Activated CD8-positive, alpha-beta memory T cell treated with anti-CD3 and anti-CD28 coated beads, Interleukin-2, amount 10 ng/mL, durations not matched to agents 7 days and 5 days (primary cell): ENCODE results near the gene FARS2. TPM values are rescaled to one million over a fixed set of nuclear protein-coding genes. Genes with fewer than 3 reads are reported as not detected.
"Not testable (repeated sequence)": the region's sequence is repeated elsewhere in the genome, so short reads cannot be mapped to it uniquely, and the experiment has no call there.

Experiments
- ATAC-seq: fragments of 150-1000 bp; cut with Tn5 transposase; one replicate; pipeline ENCODE4 v1.10.0; 2021; ENCODE audit warnings: moderate library complexity
- CTCF ChIA-PET: fragments of 350-600 bp; sonication (Branson Sonifier 250); formaldehyde crosslinking; loops from one replicate; lab custom pipeline; 2021; ENCODE audit warnings: antibody characterized with exemption; lab: Charles Lee
- DNase-seq: peaks from one replicate; pipeline ENCODE4 v3.0.0-alpha.2; 2020
- H3K27ac Mint-ChIP-seq: one replicate; pipeline ENCODE4 v1.8.0; 2021; ENCODE audit warnings: mild to moderate bottlenecking, mixed read lengths
- H3K27me3 Mint-ChIP-seq: one replicate; pipeline ENCODE4 v1.8.0; 2021; ENCODE audit warnings: mixed read lengths
- H3K36me3 Mint-ChIP-seq: one replicate; pipeline ENCODE4 v1.8.0; 2021; ENCODE audit warnings: mild to moderate bottlenecking, mixed read lengths
- H3K4me1 Mint-ChIP-seq: one replicate; pipeline ENCODE4 v1.8.0; 2021; ENCODE audit warnings: mixed read lengths
- H3K4me3 Mint-ChIP-seq: one replicate; pipeline ENCODE4 v1.8.0; 2021; ENCODE audit warnings: mild to moderate bottlenecking, moderate library complexity, mixed read lengths
- H3K9me3 Mint-ChIP-seq: one replicate; pipeline ENCODE4 v1.8.0; 2022; ENCODE audit warnings: low read depth, mixed read lengths
- total RNA-seq, 2 experiments: library from RNA; stranded (reverse); gene quantifications; one replicate each; pipeline ENCODE4 v1.2.3, GENCODE V29; 2021

FARS2 gene
- total RNA-seq, 2 experiments from 2014 or later = 23.2 to 28.3 TPM

DNA sequence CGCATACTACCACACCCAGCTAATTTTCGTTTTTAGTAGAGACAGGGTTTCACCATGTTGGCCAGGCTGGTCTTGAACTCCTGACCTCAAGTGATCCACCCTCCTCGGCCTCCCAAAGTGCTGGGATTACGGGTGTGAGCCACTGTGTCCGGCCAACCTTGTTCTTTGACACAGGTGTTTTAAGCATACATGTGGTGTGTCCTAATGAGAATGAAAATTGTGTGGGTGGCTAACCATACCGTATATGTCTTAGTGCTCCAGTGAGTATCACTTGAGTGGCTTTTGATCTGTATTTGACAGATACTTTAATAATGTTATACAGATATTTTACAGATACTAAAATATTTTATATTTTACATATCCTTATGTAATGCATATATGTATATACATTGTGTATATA, 395.4 kb downstream of the FARS2 start:
- not testable (repeated sequence) for H3K27me3 Mint-ChIP-seq, H3K4me3 Mint-ChIP-seq, H3K27ac Mint-ChIP-seq, ATAC-seq, DNase-seq, H3K9me3 Mint-ChIP-seq, H3K36me3 Mint-ChIP-seq, H3K4me1 Mint-ChIP-seq
- CTCF ChIA-PET = interaction anchor here (0.9 kb wide), 1 partner anchor 50 kb away, joined by 3 read pairs; no protein-coding TSS in a partner anchor

DNA sequence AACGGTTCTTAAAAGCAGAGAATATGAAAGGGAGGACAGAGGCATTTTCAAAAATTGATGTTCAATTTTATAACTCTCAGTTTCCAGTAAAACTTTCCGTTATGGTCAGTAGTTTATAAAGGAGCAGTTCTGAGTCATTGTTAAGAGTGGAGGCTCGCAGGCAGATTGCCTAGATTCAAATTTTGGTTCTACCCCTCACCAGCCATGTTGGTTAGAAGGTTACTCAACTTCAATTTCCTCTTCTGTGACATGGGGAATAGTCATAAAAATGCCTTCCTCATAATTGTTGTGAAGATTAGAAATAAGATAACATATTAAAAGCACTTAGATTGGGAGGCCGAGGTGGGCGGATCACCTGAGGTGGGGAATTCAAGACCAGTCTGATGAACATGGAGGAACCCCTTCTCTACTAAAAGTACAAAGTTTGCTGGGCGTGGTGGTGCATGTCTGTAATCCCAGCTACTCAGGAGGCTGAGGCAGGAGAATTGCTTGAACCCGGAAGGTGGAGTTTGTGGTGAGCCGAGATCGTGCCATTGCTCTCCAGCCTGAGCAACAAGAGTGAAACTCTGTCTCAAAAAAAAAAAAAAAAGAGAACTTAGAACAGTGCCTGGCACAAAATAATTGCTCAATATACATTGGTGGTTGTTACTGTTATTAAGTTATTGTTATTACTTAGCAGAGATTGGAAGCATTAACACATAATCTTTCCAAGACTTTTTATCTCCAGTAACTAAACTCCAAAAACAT, 396.5 kb downstream of the FARS2 start:
- no peak overlapping the region for H3K4me3 Mint-ChIP-seq
- H3K4me1 Mint-ChIP-seq = no peaks in the 10 kb centered on the region
- DNase-seq (no peak), ATAC-seq (no peak)
- H3K27ac Mint-ChIP-seq = no peak overlapping the region
- peaks cover 8% of the 10 kb centered on the region for H3K36me3 Mint-ChIP-seq
- no peaks in the 10 kb centered on the region for H3K9me3 Mint-ChIP-seq
- CTCF ChIA-PET = no interaction called here
- H3K27me3 Mint-ChIP-seq = no peaks in the 10 kb centered on the region

- no peak for DNase-seq
- no peaks in the 10 kb centered on the region for H3K27me3 Mint-ChIP-seq
- no peaks in the 10 kb centered on the region for H3K9me3 Mint-ChIP-seq
- no peak for ATAC-seq
- peaks cover 8% of the 10 kb centered on the region for H3K36me3 Mint-ChIP-seq
- no peak overlapping the region for H3K27ac Mint-ChIP-seq
- no peak overlapping the region for H3K4me3 Mint-ChIP-seq
- CTCF ChIA-PET = no interaction called here
- no peaks in the 10 kb centered on the region for H3K4me1 Mint-ChIP-seq
Observed at GRCh38 chr6:5659467-5659866, 398.2 kb downstream of the FARS2 start.

DNA sequence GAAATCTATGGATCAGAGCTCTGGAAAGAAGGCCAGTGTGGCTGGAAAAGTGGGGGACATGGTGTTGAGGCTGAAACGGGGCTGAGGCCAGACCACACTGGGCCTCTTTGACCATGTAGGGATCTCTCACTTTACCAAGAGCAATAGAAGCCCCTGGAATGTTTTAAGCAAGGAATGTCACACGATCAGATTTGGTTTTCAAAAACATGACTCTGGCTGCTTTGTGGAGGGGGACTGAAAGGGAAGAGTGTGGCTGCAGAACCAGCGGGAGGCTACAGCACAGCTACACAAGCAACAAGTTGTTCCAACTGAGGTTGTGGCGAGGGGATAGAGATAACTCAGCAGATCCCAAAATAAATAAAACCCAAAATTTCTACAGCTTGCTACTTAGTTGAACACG, 399.5 kb downstream of the FARS2 start:
- H3K36me3 Mint-ChIP-seq = peaks cover 6% of the 10 kb centered on the region
- H3K9me3 Mint-ChIP-seq = no peaks in the 10 kb centered on the region
- no peaks in the 10 kb centered on the region for H3K27me3 Mint-ChIP-seq
- H3K27ac Mint-ChIP-seq = no peak overlapping the region
- CTCF ChIA-PET = no interaction called here
- DNase-seq (no peak), ATAC-seq (no peak)
- H3K4me1 Mint-ChIP-seq = peaks cover 2% of the 10 kb centered on the region
- H3K4me3 Mint-ChIP-seq = no peak overlapping the region

GRCh38 chr6:5662797-5663196, 401.5 kb downstream of the FARS2 start:
- Mint-ChIP-seq H3K27ac (no peak overlapping the region), H3K36me3 (peaks cover 1% of the 10 kb centered on the region), H3K9me3 (no peaks in the 10 kb centered on the region), H3K27me3 (no peaks in the 10 kb centered on the region), H3K4me3 (no peak overlapping the region), H3K4me1 (peaks cover 8% of the 10 kb centered on the region)
- ATAC-seq (no peak), DNase-seq (no peak)
- CTCF ChIA-PET = interaction anchor here (0.6 to 0.8 kb wide), 2 partner anchors 250 to 546 kb away, joined by 3 read pairs; no protein-coding TSS in a partner anchor

DNA sequence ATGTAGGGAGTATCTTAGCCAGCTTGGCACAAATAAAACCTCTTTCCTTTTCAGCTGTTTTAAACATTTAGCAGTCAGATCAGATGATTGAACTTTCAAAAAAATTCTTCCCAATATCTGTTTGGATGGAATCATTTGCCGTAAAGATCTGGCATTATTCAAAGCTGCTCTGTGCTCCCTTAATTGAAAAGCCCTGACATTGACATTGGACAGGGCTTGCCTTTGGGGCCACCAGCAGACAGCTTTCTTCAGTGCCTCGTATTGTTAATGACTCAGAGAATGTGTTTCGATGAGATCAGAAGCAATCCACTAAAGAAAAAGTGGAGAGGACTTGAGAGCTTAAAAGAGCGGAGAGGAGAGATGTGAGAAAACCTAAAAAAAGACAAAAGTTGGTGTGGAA, 401.9 kb downstream of the FARS2 start:
- peaks cover 1% of the 10 kb centered on the region for H3K36me3 Mint-ChIP-seq
- no peak overlapping the region for H3K4me3 Mint-ChIP-seq
- no peak overlapping the region for H3K27ac Mint-ChIP-seq
- CTCF ChIA-PET = interaction anchor here (0.6 to 0.8 kb wide), 2 partner anchors 250 to 546 kb away, joined by 3 read pairs; no protein-coding TSS in a partner anchor
- no peaks in the 10 kb centered on the region for H3K9me3 Mint-ChIP-seq
- H3K27me3 Mint-ChIP-seq = no peaks in the 10 kb centered on the region
- ATAC-seq = no peak
- H3K4me1 Mint-ChIP-seq = peaks cover 10% of the 10 kb centered on the region
- DNase-seq = no peak

DNA sequence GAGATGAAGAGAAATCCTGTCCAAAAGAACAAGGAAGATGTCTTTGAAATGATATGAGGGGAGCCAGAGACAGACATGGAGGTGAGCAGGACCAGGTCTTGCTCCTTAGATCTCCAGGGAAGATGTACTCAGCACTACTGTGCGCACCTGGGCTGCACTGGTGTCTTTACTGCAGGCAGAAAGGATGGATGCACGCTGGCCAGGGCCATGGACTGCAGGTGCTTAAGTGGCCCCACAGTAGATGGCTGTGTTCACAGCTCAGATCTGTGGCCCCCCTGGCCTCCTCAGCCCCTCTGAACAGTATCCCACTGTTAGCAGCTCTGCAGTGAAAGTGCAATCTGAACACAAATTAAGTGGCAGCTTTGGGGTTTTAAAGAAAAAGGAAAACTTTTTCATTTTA, 402.4 kb downstream of the FARS2 start:
- H3K9me3 Mint-ChIP-seq = no peaks in the 10 kb centered on the region
- no peak overlapping the region for H3K4me3 Mint-ChIP-seq
- peaks cover 1% of the 10 kb centered on the region for H3K36me3 Mint-ChIP-seq
- peaks cover 10% of the 10 kb centered on the region for H3K4me1 Mint-ChIP-seq
- H3K27me3 Mint-ChIP-seq = no peaks in the 10 kb centered on the region
- no peak for ATAC-seq
- CTCF ChIA-PET = interaction anchor here (0.8 kb wide), 1 partner anchor 249 kb away, joined by 3 read pairs; no protein-coding TSS in a partner anchor
- no peak overlapping the region for H3K27ac Mint-ChIP-seq
- no peak for DNase-seq

DNA sequence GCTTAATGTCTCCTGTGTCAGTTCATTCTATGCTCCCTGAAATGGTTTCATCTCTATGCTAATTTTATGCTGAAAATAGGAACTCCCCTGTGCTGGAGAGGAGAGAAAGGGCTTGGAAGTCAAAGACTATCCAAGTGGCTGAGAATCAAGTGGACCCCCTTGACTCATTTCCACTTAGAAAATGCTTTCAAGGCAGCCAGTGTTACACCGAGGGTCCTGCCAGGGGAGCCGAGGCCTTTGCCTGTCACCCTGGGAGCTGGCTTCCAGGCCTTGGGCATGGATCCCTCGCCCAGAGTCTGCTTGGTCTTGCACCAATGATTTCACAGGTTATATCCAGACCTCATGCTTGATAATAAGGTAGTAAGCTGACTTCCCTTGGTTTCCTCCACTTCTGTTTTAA, 402.8 kb downstream of the FARS2 start:
- DNase-seq = no peak
- no peak for ATAC-seq
- Mint-ChIP-seq H3K36me3 (peaks cover 1% of the 10 kb centered on the region), H3K27ac (no peak overlapping the region), H3K9me3 (no peaks in the 10 kb centered on the region), H3K4me1 (peaks cover 10% of the 10 kb centered on the region), H3K27me3 (no peaks in the 10 kb centered on the region), H3K4me3 (no peak overlapping the region)
- CTCF ChIA-PET = no interaction called here

DNA sequence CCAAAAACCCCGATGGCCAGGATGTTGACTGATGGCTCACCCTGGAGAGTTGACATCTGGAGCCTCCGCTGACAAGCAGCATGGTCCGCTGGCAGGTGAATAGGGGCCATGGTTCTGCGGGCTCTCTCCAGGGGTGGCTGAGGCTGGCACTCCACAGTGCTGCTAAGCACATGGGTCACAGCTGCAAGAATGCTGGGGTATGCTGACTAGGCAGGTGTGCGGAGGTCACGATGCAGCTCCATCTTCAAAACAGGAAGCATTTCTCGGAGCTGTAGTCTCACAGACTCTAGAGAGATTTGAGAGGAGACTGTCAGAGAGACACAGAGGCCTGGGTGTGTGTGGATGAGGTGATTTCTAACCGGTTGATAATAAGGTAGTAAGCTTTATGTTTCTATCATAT, 403.9 kb downstream of the FARS2 start:
- CTCF ChIA-PET = no interaction called here
- peaks cover 1% of the 10 kb centered on the region for H3K36me3 Mint-ChIP-seq
- no peaks in the 10 kb centered on the region for H3K9me3 Mint-ChIP-seq
- no peak for DNase-seq
- no peak overlapping the region for H3K4me3 Mint-ChIP-seq
- H3K4me1 Mint-ChIP-seq = peaks cover 10% of the 10 kb centered on the region
- no peaks in the 10 kb centered on the region for H3K27me3 Mint-ChIP-seq
- H3K27ac Mint-ChIP-seq = no peak overlapping the region
- ATAC-seq = no peak

DNA sequence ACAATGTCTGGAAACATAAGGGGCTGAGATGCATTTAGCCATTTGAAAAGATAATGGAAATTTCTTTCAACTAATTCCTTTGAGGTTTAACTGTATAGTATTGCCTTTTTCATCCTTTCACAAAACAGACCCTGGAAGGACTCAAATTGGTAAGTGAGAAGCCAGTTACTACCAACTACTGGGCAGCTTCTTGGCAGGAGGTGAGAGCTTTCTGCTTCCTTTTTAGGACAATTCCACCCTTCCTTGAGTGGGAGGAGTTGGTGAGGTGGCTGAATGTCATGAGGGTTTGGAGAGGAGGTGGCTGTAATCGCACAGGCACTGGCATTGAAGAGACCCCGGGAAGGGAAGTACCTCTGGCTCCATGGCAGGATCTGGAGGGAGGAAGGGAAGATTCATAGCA, 404.4 kb downstream of the FARS2 start:
- Mint-ChIP-seq H3K27me3 (no peaks in the 10 kb centered on the region), H3K27ac (no peak overlapping the region), H3K4me1 (peaks cover 10% of the 10 kb centered on the region), H3K9me3 (no peaks in the 10 kb centered on the region), H3K36me3 (peaks cover 1% of the 10 kb centered on the region), H3K4me3 (no peak overlapping the region)
- ATAC-seq = no peak
- CTCF ChIA-PET = no interaction called here
- no peak for DNase-seq

DNA sequence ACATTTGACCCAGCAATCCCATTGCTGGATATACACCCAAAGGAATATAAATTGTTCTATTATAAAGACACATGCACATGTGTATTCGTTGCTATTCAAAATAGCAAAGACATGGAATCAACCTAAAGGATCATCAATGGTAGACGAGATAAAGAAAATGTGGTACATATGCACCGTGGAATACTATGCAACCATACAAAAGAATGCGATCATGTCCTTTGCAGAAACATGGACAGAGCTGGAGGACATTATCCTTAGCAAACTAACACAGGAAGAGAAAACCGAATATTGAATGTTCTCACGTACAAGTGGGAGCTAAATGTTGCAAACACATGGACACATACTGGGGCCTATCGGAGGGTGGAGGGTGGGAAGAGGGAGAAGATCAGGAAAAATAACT, 405.4 kb downstream of the FARS2 start:
- DNase-seq (no peak), ATAC-seq (no peak)
- Mint-ChIP-seq H3K27ac (no peak overlapping the region), H3K4me1 (peaks cover 14% of the 10 kb centered on the region), H3K36me3 (peaks cover 1% of the 10 kb centered on the region), H3K27me3 (no peaks in the 10 kb centered on the region), H3K9me3 (no peaks in the 10 kb centered on the region), H3K4me3 (no peak overlapping the region)
- CTCF ChIA-PET = no interaction called here

DNA sequence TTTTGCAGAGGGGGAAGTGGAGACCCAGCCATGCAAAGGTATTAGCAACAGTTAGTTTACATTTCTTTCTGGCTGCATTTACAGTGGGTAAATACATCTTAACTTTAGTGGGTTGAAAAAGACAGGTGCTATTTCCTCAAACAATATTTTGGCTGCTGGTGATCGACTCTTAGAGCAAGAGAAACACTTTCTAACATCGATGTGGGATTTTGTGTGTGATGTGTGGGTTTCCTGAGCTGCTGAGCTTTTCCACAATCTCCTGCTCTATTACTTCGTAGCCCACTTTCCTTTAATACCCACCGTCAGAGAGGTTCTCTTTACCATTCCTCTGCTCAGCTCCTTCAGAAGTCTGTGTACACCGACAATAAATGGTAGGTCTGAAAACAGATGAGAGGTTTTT, 406.4 kb downstream of the FARS2 start:
- H3K9me3 Mint-ChIP-seq = no peaks in the 10 kb centered on the region
- H3K4me1 Mint-ChIP-seq = peaks cover 14% of the 10 kb centered on the region
- H3K27me3 Mint-ChIP-seq = no peaks in the 10 kb centered on the region
- no peak overlapping the region for H3K27ac Mint-ChIP-seq
- CTCF ChIA-PET = no interaction called here
- no peak overlapping the region for H3K4me3 Mint-ChIP-seq
- ATAC-seq (no peak), DNase-seq (no peak)
- H3K36me3 Mint-ChIP-seq = peaks cover 1% of the 10 kb centered on the region

- H3K4me3 Mint-ChIP-seq = no peak overlapping the region
- ATAC-seq (no peak), DNase-seq (no peak)
- H3K4me1 Mint-ChIP-seq = peaks cover 13% of the 10 kb centered on the region
- H3K27ac Mint-ChIP-seq = no peak overlapping the region
- CTCF ChIA-PET = no interaction called here
- no peaks in the 10 kb centered on the region for H3K9me3 Mint-ChIP-seq
- H3K27me3 Mint-ChIP-seq = no peaks in the 10 kb centered on the region
- no peaks in the 10 kb centered on the region for H3K36me3 Mint-ChIP-seq
Observed at GRCh38 chr6:5670381-5670780, 409.1 kb downstream of the FARS2 start.

DNA sequence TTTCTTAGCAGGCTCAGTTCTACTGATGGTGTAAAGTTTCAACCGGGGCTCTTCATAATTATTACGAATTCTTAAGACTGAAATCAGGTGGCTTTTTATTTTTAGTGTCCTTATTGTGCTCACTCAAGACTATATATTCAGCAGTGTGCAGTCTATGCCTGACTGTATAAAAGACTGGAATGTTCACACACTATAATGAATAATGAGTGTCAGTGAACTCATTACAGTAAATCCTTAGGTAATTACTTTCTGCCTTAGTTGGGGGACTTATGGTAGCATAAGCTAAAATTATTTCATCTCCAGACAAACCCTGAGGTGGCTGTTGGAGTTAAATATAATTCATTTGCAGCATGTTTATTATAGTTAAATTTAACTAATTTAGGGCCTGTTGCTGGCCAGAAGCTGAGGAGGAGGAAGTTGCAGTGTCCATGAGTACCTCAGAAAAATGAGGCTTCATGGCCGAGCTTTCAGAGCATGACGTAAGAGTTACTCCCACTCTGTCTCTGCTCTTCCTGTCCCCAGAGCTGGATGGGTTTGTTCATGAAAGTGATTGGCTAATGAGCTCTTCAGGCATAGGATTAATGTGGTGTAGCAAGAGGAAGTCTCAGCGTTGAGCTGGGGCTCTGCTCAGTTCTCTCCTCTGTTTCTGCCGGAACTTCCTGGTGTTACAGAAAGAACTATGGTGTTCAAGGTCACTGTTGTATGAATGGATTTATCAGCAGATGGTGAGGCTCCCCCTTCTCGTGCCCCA, 409.7 kb downstream of the FARS2 start:
- no peak overlapping the region for H3K4me3 Mint-ChIP-seq
- ATAC-seq = peak; percentile 47
- H3K4me1 Mint-ChIP-seq = peaks cover 13% of the 10 kb centered on the region
- CTCF ChIA-PET = interaction anchor here (1.6 kb wide), 1 partner anchor 19 kb away, joined by 4 read pairs; no protein-coding TSS in a partner anchor
- H3K9me3 Mint-ChIP-seq = no peaks in the 10 kb centered on the region
- no peaks in the 10 kb centered on the region for H3K27me3 Mint-ChIP-seq
- H3K36me3 Mint-ChIP-seq = no peaks in the 10 kb centered on the region
- H3K27ac Mint-ChIP-seq = no peak overlapping the region
- no peak for DNase-seq
